Small intestine (tissue), 7 donors: ENCODE results near the gene GOLGA6L26. TPM values are rescaled to one million over a fixed set of nuclear protein-coding genes. Genes with fewer than 3 reads are reported as not detected.
"Not testable (repeated sequence)": the region's sequence is repeated elsewhere in the genome, so short reads cannot be mapped to it uniquely, and the experiment has no call there.

Experiments
- DNase-seq, 2 donors: peaks; one replicate each; pipeline versions ENCODE4 v3.0.0 to v3.0.0-alpha.2; 2013
- FAIRE-seq: peaks from 2 replicates; lab custom pipeline; 2012; peaks lifted over from hg19 to GRCh38; lab: Jason Lieb, UNC
- H3K27ac ChIP-seq, 3 donors: one replicate each; pipeline ENCODE4 v1.5.1; 2013; ENCODE audit warnings: low read length in 2 of 3, mild to moderate bottlenecking in 2 of 3, control low read depth in 1 of 3, inconsistent platforms in 1 of 3, low read depth in 1 of 3, moderate library complexity in 1 of 3
- H3K27me3 ChIP-seq, 3 donors: one replicate each; pipeline ENCODE4 v1.6.1; 2013; ENCODE audit warnings: low read length in 3 of 3, inconsistent platforms in 1 of 3; ENCODE audit not compliant: control insufficient read depth in 3 of 3, insufficient read depth in 3 of 3
- H3K36me3 ChIP-seq, 3 donors: one replicate each; pipeline ENCODE4 v1.6.1; 2013; ENCODE audit warnings: low read length in 3 of 3, inconsistent platforms in 1 of 3, low read depth in 1 of 3, mild to moderate bottlenecking in 1 of 3, moderate library complexity in 1 of 3; ENCODE audit not compliant: control insufficient read depth in 3 of 3, insufficient read depth in 2 of 3
- H3K4me1 ChIP-seq, 3 donors: one replicate each; pipeline ENCODE4 v1.6.1; 2013; ENCODE audit warnings: low read length in 2 of 3, inconsistent platforms in 1 of 3, low read depth in 1 of 3, mild to moderate bottlenecking in 1 of 3, moderate library complexity in 1 of 3; ENCODE audit not compliant: control insufficient read depth in 3 of 3, insufficient read depth in 2 of 3
- H3K4me3 ChIP-seq, 3 donors: one replicate each; pipeline ENCODE4 v1.5.1; 2013; ENCODE audit warnings: low read length in 3 of 3, control low read depth in 1 of 3, inconsistent platforms in 1 of 3, low read depth in 1 of 3, mild to moderate bottlenecking in 1 of 3, moderate library complexity in 1 of 3
- H3K9me3 ChIP-seq, 2 donors: one replicate each; pipeline ENCODE4 v1.6.1; 2013; ENCODE audit warnings: low read depth in 1 of 2, low read length in 1 of 2; ENCODE audit not compliant: control insufficient read depth in 2 of 2, insufficient read depth in 1 of 2
- whole genome bisulfite sequencing, 3 donors: extraction: QIAGEN DNeasy Blood & Tissue Kit; methylation state at CpG; one replicate each; pipeline ENCODE4 v1.1.7; 2013; 5-methylcytosine and 5-hydroxymethylcytosine counted together
- polyA plus RNA-seq, 4 donors: library from polyadenylated mRNA; stranded (reverse) in 3 of 4; unstranded in 1 of 4; fragments of 200-250 nt in 3 of 4; fragments of 120-200 nt in 1 of 4; gene quantifications; one replicate each; pipeline versions ENCODE4 v1.2.1 to v1.2.3, GENCODE V29; 2013
- donor health status: healthy with polysubstance abuse.
- donor health status: control.
- donor health status: control.
- donor health status: Bipolar disorder and iron deficiency.
- donor health status: healthy.

The GOLGA6L26 gene
- polyA plus RNA-seq, 4 donors, result not detected

GRCh38 chr15:23371134-23371533 lies 37.1 kb upstream of the GOLGA6L26 start:
- H3K9me3 ChIP-seq, FAIRE-seq: not testable (repeated sequence)

GRCh38 chr15:23370578-23370977 lies 36.6 kb upstream of the GOLGA6L26 start:
- H3K36me3 ChIP-seq, result no peaks in the 10 kb centered on the region
- no peak for FAIRE-seq

More at GRCh38 chr15:23371134-23371533, 37.1 kb upstream of the GOLGA6L26 start:
- H3K27ac ChIP-seq, H3K36me3 ChIP-seq, H3K4me3 ChIP-seq, DNase-seq, H3K27me3 ChIP-seq, H3K4me1 ChIP-seq: not testable (repeated sequence)
- WGBS, 3 donors, result 41 to 74% (median 71%) methylated on average over 4 of the region's 4 CpGs

GRCh38 chr15:23364261-23364660 lies 30.3 kb upstream of the GOLGA6L26 start:
- FAIRE-seq, H3K4me1 ChIP-seq, H3K4me3 ChIP-seq, DNase-seq, H3K27me3 ChIP-seq, H3K27ac ChIP-seq, H3K36me3 ChIP-seq, H3K9me3 ChIP-seq: not testable (repeated sequence)
- WGBS, 3 donors, result 54 to 88% (median 59%) methylated on average over 3 to 6 of the region's 9 CpGs

More at GRCh38 chr15:23370578-23370977, 36.6 kb upstream of the GOLGA6L26 start:
- Histone ChIP-seq H3K9me3 (peaks cover 0 to 2% of the 10 kb centered on the region in 2 donors), H3K27me3 (no peaks in the 10 kb centered on the region), H3K4me3 (no peak overlapping the region), H3K4me1 (no peaks in the 10 kb centered on the region), H3K27ac (no peak overlapping the region)
- WGBS, 3 donors, result 85 to 91% (median 89%) methylated on average over 2 of the region's 2 CpGs
- DNase-seq, result no peak

GRCh38 chr15:23362622-23363021 lies 28.6 kb upstream of the GOLGA6L26 start:
- not testable (repeated sequence) for FAIRE-seq, H3K9me3 ChIP-seq, H3K4me3 ChIP-seq, H3K36me3 ChIP-seq, H3K27ac ChIP-seq, H3K27me3 ChIP-seq, DNase-seq, H3K4me1 ChIP-seq
- 63% methylated on average over 1 of the region's 5 CpGs; no CpG with 5 or more reads in 2 of the 3 donors for WGBS, 3 donors

- H3K36me3 ChIP-seq, H3K4me1 ChIP-seq, DNase-seq, H3K27ac ChIP-seq, H3K4me3 ChIP-seq, FAIRE-seq, H3K27me3 ChIP-seq, H3K9me3 ChIP-seq: not testable (repeated sequence)
- WGBS, 3 donors, result no CpG with 5 or more reads among the region's 8 CpGs
These were observed 20.5 kb upstream of the GOLGA6L26 start, which contains the start of gene GOLGA8S for GRCh38 chr15:23354448-23354847. GOLGA8S (plus strand) TSS chr15:23354748; CDS start chr15:23354810, 62 bp downstream.

GRCh38 chr15:23311233-23311632 lies 22.8 kb downstream of the GOLGA6L26 start:
- not testable (repeated sequence) for H3K4me1 ChIP-seq, DNase-seq, H3K4me3 ChIP-seq, FAIRE-seq, H3K36me3 ChIP-seq, H3K27ac ChIP-seq, H3K27me3 ChIP-seq, H3K9me3 ChIP-seq
- WGBS, 3 donors, result 87 to 91% (median 89%) methylated on average over 13 of the region's 13 CpGs

- H3K27me3 ChIP-seq, H3K36me3 ChIP-seq, DNase-seq, H3K4me3 ChIP-seq, H3K27ac ChIP-seq, H3K4me1 ChIP-seq, H3K9me3 ChIP-seq, FAIRE-seq: not testable (repeated sequence)
- whole genome bisulfite sequencing, 3 donors, result 80 to 94% (median 85%) methylated on average over 7 of the region's 7 CpGs
These were observed 28.1 kb downstream of the GOLGA6L26 start for GRCh38 chr15:23305921-23306320.

GRCh38 chr15:23304805-23305204 lies 29.2 kb downstream of the GOLGA6L26 start:
- 46 to 57% (median 52%) methylated on average over 3 to 4 of the region's 4 CpGs for WGBS, 3 donors
- not testable (repeated sequence) for H3K27me3 ChIP-seq, H3K36me3 ChIP-seq, H3K9me3 ChIP-seq, FAIRE-seq, H3K4me1 ChIP-seq
- Histone ChIP-seq H3K27ac (peak overlapping the region in 1 of 3 donors; percentile 33), H3K4me3 (peak overlapping the region in 1 of 3 donors; percentile 20)
- peak; percentile 34 to 49 for DNase-seq

- H3K9me3 ChIP-seq, H3K27me3 ChIP-seq, H3K4me1 ChIP-seq, FAIRE-seq, H3K36me3 ChIP-seq: not testable (repeated sequence)
- DNase-seq, result peak; percentile 21
- H3K4me3 ChIP-seq, result peak overlapping the region; percentile 27 to 50 (median 36)
- peak overlapping the region in 2 of 3 donors; percentile 33 to 52 for H3K27ac ChIP-seq
- WGBS, 3 donors, result 1 to 10% (median 5%) methylated on average over 7 of the region's 7 CpGs
These were observed 29.7 kb downstream of the GOLGA6L26 start for GRCh38 chr15:23304267-23304666.
